SIG-M5 treated with dmso at 0.1 percent for 504 hours (cell line): ENCODE measurements around the gene RGS19.

Experiments used
- DNase-seq: peaks from one replicate; lab custom pipeline; 2025; ENCODE audit not compliant: unreplicated experiment; lab: John Stamatoyannopoulos, UW

The RGS19 gene

GRCh38 chr20:64036346-64037198 lies 42.7 kb downstream of the RGS19 start:
- DNase-seq, result no peak

- no peak for DNase-seq
Measured at GRCh38 chr20:64035933-64036345, 43.4 kb downstream of the RGS19 start, which contains the start of gene C20orf204. Gene C20orf204 (plus strand): TSS chr20:64036182. CDS start chr20:64036324, 142 bp downstream.

GRCh38 chr20:64035066-64035932 lies 44.0 kb downstream of the RGS19 start:
- DNase-seq, result no peak

- no peak for DNase-seq
Measured at GRCh38 chr20:64033981-64034493, 45.3 kb downstream of the RGS19 start.

- no peak for DNase-seq
Measured at GRCh38 chr20:64032706-64033624, 46.4 kb downstream of the RGS19 start.

- no peak for DNase-seq
Measured at GRCh38 chr20:64031822-64032314, 47.5 kb downstream of the RGS19 start.

GRCh38 chr20:64030371-64031134 lies 48.8 kb downstream of the RGS19 start:
- DNase-seq, result no peak

GRCh38 chr20:64029293-64030117 lies 49.8 kb downstream of the RGS19 start:
- DNase-seq, result no peak

GRCh38 chr20:64027981-64028685 lies 51.2 kb downstream of the RGS19 start:
- no peak for DNase-seq

GRCh38 chr20:64025826-64026412 lies 53.4 kb downstream of the RGS19 start:
- no peak for DNase-seq

GRCh38 chr20:64025101-64025825 lies 54.1 kb downstream of the RGS19 start:
- DNase-seq, result no peak

- DNase-seq, result no peak
Measured at GRCh38 chr20:64024141-64024990, 55.0 kb downstream of the RGS19 start.

- no peak for DNase-seq
Measured at GRCh38 chr20:64023361-64024140, 55.8 kb downstream of the RGS19 start.
